ENCODE data around the gene CATSPER1.
A peak's percentile ranks its signal among the peaks of the same experiment; 100 is the strongest.

Gene CATSPER1

DNA sequence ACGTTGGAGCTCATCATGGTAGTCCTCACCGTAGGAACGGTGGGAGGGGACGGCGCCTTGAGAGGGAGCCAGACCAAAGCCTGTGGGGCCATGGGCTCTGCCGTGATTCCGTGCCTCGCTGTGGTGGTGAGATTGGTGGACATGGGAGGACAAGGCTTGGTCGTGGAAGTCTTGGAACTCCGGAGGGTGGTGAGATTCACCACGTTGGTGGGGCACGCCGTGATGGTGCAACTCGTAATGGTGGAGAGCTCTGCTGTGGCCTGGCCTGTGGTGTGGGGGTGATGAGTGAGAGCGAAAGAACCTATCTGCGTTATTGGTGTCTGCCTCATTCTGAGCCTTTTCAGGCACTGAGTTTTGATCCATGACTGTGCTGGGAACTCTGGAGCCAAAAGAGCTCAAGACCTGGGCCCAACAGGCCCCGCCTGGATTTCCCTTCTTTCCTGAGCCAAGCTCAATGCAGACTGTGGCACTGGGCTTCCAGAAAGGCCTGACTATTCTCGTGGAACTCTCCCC is at the start of gene CATSPER1:
Gene CATSPER1 (minus strand): TSS at position 463 of the 513 bp plus-strand sequence. CDS start 100 bp downstream, at position 363.
- no peak for DNase-seq

GRCh38 chr11:66075273-66075672 is 49.0 kb upstream of the CATSPER1 start:
- DNase-seq = no peak

- no peak for DNase-seq
Observed at GRCh38 chr11:66073669-66074068, 47.4 kb upstream of the CATSPER1 start.

- no peak for DNase-seq
Observed at GRCh38 chr11:66072518-66072917, 46.2 kb upstream of the CATSPER1 start.

DNA sequence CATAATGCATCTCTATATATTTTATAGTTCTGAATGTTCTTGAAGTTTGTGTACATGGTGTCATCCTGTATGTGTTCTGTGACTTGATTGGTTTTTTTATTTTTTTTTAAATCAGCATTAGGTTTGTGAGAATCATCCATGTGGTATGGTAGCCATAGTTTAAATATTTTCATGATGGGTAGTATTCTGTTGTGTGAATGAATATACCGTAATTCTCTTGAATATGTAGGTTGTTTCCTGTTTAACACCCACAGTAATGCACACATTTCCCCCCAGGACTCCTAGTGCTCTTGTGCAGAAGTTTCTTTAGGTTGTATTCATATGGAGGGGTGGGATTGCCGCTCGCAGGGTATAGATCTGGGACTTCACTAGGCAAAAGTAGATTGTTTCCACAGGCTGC is 45.8 kb upstream of the CATSPER1 start:
- no peak for DNase-seq

DNA sequence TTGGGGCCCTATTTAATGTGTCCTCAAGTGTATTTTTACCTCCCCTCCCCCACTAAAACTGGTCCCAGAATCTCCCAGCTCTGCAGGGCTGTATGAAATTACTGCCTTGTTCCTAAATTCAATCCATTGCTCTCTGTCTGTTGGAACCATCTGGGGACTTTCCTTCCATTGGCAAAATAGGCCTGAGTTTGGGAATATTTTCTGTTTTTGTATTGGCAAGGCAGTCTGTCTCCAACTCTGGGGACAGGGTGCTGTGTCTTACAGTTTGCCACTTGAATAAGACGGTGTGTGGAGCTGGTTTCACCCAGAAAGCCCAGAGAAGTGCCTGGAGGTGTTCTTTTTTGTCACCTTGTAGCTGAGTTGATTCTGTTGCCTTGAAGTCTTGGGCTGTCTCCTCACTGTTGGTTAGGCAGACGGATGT is 45.1 kb upstream of the CATSPER1 start:
- DNase-seq = peak in 3 of 6 experiments; percentile 25 to 55 (median 35)

GRCh38 chr11:66070604-66071380 is 44.5 kb upstream of the CATSPER1 start:
- peak in 4 of 6 experiments; percentile 20 to 46 (median 27) for DNase-seq

DNA sequence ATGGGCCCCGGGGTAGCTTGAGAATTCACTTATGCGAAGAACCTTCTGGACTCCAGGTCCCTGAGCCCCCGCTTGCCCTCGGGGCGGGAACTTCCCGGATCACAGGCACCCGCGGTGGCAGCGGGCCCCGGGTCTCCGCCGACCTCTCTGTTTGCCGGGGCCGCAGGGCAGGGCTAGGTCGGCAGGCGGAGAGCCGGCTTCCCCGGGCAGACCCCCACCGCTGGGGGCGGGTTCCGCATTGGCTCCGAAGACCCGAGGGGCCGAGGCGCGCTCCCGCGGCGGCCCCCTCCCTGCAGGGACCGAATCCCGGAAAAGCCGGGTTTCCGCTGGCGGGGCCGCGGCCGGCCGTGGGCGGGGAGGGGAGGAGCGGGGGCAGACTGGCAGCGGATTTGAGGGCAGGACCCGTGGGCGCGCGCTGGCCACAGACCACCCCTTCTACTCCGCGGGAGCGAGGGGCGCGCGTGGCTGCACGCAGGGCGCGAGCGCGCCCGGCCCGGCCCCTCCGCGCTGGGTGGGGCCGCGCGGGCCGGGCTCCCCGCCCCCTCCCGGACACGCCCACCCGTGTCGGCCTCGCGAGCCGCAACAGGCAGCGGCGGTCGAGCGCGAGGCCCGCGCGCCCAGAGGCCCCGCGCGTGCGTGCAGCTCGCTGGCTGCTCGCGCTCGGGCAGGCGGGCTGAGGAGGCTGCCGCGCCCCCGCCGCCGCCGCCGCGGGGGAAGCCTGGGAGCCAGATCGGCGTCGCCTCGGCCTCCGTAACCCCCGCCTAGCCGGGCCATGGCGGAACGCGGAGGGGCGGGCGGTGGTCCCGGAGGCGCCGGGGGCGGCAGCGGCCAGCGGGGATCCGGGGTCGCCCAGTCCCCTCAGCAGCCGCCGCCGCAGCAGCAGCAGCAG is 43.7 kb upstream of the CATSPER1 start, which contains the start of gene PACS1:
Gene PACS1 (plus strand): TSS at position 558 of the 889 bp plus-strand sequence. CDS start 215 bp downstream, at position 773.
- DNase-seq = peak; percentile 65 to 83 (median 76)

DNA sequence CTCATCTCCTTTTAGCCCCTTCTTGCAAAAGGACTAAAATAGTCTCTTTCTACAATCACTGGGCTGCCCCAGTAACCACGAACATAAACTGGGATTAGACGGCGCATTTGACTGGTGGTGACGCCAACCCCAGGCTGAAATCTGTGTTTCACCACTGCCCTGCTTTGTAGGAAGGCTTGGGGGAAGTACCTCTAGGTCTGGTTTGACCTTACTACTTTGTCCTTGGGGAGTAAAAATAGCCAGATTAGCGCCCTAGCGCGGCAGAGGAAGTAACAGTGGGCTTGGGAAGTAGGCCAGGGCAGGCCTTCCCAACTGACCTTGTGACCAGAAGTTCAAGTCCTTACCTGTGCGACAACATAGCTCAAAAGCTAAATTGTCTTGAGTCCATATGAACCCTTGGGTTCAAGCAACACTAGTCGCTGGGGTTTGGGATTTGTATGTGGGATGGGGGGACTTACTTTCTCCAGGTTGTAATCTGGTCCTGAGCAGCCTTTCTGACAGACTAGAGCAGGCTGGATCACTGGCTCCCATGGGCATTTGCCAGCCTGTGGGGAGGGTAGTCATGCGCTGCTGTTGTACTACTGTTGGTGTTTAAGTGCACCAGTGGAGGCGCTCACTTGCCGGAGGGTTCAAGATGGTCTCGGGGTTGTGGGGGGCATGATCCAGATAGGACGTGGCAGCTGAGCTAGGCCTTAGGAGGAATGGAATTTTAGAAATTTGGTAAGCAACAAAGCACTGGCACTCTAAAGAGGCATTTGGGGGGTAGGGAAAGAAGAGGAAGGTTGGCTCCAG is 42.8 kb upstream of the CATSPER1 start:
- peak; percentile 17 to 61 (median 47) for DNase-seq

DNA sequence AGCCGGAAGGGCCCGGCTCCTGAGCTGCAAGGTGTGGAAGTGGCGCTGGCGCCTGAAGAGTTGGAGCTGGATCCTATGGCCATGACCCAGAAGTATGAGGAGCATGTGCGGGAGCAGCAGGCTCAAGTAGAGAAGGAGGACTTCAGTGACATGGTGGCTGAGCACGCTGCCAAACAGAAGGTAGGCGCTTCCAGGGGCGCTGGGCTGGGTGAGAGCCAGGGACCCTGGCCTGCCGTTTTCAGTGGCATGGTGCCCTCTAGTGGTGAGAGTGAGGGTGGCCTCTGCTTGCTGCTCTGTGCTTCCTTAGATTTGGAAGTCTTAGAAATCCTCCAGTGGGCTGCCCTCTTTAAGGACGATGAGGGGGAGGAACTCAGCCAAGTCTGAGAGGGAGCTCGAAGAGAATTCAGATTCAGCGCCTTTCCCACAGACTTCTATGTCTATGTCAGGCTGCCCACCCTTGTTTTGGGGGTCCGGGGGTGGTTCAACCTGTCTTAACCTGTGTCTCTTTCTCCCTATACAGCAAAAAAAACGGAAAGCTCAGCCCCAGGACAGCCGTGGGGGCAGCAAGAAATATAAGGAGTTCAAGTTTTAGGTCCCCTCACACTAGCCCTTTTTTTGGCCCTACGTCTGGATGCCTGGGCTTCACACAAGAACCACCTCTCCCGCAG is 42.0 kb upstream of the CATSPER1 start:
- peak; percentile 40 to 79 (median 68) for DNase-seq

- DNase-seq = no peak
Observed at GRCh38 chr11:66067640-66068039, 41.4 kb upstream of the CATSPER1 start.

DNA sequence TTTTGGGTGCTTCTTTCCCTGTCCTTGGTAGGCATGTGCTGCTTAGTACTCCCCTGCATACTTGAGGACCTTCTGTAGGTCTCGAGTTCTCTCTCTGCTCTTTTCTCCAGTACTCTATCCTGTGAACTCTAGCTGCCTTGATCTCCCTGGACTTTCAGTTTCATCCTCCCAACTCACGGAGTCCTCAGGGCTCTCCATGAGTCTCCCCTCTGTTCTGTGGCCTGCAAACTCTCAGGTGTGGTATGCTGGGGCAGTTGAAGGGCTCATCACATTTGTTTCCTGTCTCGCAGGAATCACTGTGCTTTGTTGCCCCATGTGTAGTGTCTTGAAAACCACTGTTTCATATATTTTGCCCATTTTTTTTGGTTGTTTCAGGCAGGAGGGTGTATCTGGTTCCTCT is 40.5 kb upstream of the CATSPER1 start:
- DNase-seq = no peak

DNA sequence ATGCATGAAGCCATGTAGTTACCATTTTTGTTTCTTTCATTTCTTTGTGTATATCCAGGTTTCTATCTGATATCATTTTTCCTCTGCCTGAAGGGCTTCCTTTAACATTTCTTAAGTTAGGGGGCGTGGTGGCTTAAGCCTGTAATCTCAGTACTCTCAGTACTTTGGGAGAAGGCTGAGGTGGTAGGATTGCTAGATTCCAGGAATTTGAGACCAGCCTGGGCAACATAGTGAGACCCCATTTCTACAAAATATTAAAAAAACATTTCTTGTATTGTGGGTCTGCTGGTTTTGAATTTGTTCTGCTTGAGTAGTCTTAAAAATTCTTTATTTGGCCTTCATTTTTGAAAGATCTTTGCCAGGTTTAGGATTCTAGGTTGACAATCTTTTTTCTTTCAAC is 38.3 kb upstream of the CATSPER1 start:
- no peak for DNase-seq

DNA sequence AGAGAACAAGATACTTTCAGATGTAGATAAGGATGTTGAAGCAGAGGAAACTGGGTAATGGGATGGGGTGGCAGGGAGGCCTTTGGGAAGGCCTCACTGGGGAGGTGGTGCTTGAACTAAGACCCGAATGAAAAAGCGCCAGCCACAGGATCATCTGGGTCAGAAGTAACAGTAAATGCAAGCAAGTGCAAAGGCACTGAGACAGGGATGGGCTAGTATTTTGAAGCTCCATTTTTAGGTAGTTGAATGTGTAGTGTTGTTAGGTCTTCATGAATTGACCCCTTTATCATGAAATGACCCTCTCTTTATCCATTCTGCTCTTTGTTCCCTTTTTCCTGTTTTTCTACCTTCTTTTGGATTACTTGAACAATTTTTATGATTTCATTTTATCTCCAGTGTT is 37.6 kb upstream of the CATSPER1 start:
- DNase-seq = no peak

GRCh38 chr11:66062408-66062807 is 36.1 kb upstream of the CATSPER1 start:
- DNase-seq = no peak

GRCh38 chr11:66061268-66061667 is 35.0 kb upstream of the CATSPER1 start:
- DNase-seq = no peak

- no peak for DNase-seq
Observed at GRCh38 chr11:66059966-66060680, 33.8 kb upstream of the CATSPER1 start.

- DNase-seq = no peak
Observed at GRCh38 chr11:66056501-66056900, 30.2 kb upstream of the CATSPER1 start.

GRCh38 chr11:66055021-66055420 is 28.7 kb upstream of the CATSPER1 start:
- no peak for DNase-seq

DNA sequence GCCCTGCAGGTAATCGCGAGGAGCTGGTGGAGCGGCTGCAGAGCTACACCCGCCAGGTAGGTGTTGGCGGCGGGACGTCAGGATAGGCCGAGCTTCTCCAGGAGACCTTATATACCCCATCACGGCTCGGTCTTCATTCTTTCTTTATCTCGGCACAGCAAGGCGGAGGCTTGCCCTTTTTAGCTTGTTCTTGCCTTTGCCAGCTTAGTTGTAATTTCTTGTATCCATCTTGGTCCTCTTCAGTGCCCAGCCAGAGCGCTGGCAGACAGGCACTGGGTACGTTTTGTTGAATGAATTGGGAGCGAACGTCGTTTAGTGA is 26.3 kb upstream of the CATSPER1 start:
- no peak for DNase-seq

Measured in stimulated activated naive CD4-positive, alpha-beta T cell (primary cell).